Measurements from ENCODE around the gene UBE2Q1. TPM values are rescaled to one million over a fixed set of nuclear protein-coding genes. Genes with fewer than 3 reads are reported as not detected.

Gene UBE2Q1
- total and polyA plus RNA-seq, 2 of the 4 experiments (the other 2 are of a cell fraction): 20.6 to 24.7 TPM

GRCh38 chr1:154524881-154525280, 33.6 kb downstream of the UBE2Q1 start:
- H3K14ac ChIP-seq (replicated peaks; ENCODE audit: low read depth, low read length): no peak overlapping the region
- intact Hi-C loops (cut with micrococcal nuclease) (no loop called here), in situ Hi-C loops (cut with MboI; ENCODE audit: low sequenced_read_pairs) (no loop called here), dilution Hi-C loops (cut with HindIII; ENCODE audit: low sequenced_read_pairs, unreplicated experiment) (no loop called here)
- no peaks in the 10 kb centered on the region for H3K36me3 ChIP-seq (ENCODE audit: control insufficient read depth, insufficient read depth, low read length)
- H3K9me3 ChIP-seq (ENCODE audit: control insufficient read depth, insufficient read depth, low read length): peaks cover 7% of the 10 kb centered on the region
- ATAC-seq (ENCODE audit: low read depth): no peak
- no peaks in the 10 kb centered on the region for H4K20me1 ChIP-seq (ENCODE audit: insufficient read depth, low read length)
- no peak overlapping the region for H2AK9ac ChIP-seq (replicated peaks; ENCODE audit: low read depth, low read length, poor library complexity)
- no peak overlapping the region for H3K4me3 ChIP-seq (ENCODE audit: insufficient read depth, low read depth, low read length)
- DNase-seq: no peak
- CTCF ChIA-PET: interaction anchor here (0.5 kb wide), 1 partner anchor 884 kb away, joined by 3 read pairs; no protein-coding TSS in a partner anchor
- no peak overlapping the region for H3K18ac ChIP-seq (ENCODE audit: low read depth, low read length)
- no peak overlapping the region for H4K5ac ChIP-seq (ENCODE audit: low read depth, low read length)
- H3K4me1 ChIP-seq (ENCODE audit: control insufficient read depth, insufficient read depth, low read length): no peaks in the 10 kb centered on the region
- H2BK15ac ChIP-seq (ENCODE audit: low read depth, low read length): no peak overlapping the region
- POLR2A ChIA-PET (ENCODE audit: unreplicated experiment): no interaction called here
- H3K27me3 ChIP-seq (ENCODE audit: control insufficient read depth, insufficient read depth, low read length): peaks cover 39% of the 10 kb centered on the region
- no peak overlapping the region for H3K4me2 ChIP-seq (ENCODE audit: low read depth, low read length)
- BruUV-seq (replicated peaks): no TSS peak
- H4K91ac ChIP-seq (ENCODE audit: insufficient read depth, low read depth, low read length): no peak overlapping the region
- no peaks in the 10 kb centered on the region for H3K79me1 ChIP-seq (ENCODE audit: low read depth in 1 of 2, low read length in 2 of 2)
- H2AK5ac ChIP-seq (ENCODE audit: low read depth, low read length): no peak overlapping the region
- TF ChIP-seq CTCF (conservative IDR thresholded peaks at IDR 0.05; ENCODE audit: low read depth, low read length): no peak
- no peak for TF ChIP-seq MXI1 (IDR thresholded peaks at IDR 0.05; ENCODE audit: borderline replicate concordance, low read depth, low read length)
- no peak for TF ChIP-seq RAD21 (IDR thresholded peaks at IDR 0.05; ENCODE audit: low read length)
- no peak for TF ChIP-seq FOS (IDR thresholded peaks at IDR 0.05; ENCODE audit: low read depth, low read length)
- no peak for TF ChIP-seq RFX5 (IDR thresholded peaks at IDR 0.05; ENCODE audit: low read depth, low read length)
- TF ChIP-seq CEBPB (IDR thresholded peaks at IDR 0.05; ENCODE audit: low read depth, low read length): no peak
- TF ChIP-seq RCOR1 (IDR thresholded peaks at IDR 0.05; ENCODE audit: insufficient replicate concordance, low read length): no peak
- no peak for TF ChIP-seq POLR2A (IDR thresholded peaks at IDR 0.05; ENCODE audit: low read depth, low read length)
- no peak for TF ChIP-seq MAZ (IDR thresholded peaks at IDR 0.05; ENCODE audit: borderline replicate concordance, low read depth, low read length)
- H3K4ac ChIP-seq (ENCODE audit: low read depth, low read length): no peak overlapping the region
- no peak overlapping the region for H4K8ac ChIP-seq (ENCODE audit: low read depth in 2 of 2, low read length in 2 of 2)
- no peak overlapping the region for H2AFZ ChIP-seq (replicated peaks; ENCODE audit: low read length, poor library complexity)
- no peak overlapping the region for H3K9ac ChIP-seq (ENCODE audit: low read depth, low read length)
- no peak overlapping the region for H2BK5ac ChIP-seq (ENCODE audit: low read depth, low read length, poor library complexity, severe bottlenecking)
- no peak overlapping the region for H2BK20ac ChIP-seq (ENCODE audit: low read depth, low read length)
- no peak overlapping the region for H3K27ac ChIP-seq (ENCODE audit: insufficient read depth, low read length)
- no peak overlapping the region for H3K56ac ChIP-seq (ENCODE audit: extremely low read depth, insufficient read depth, low read length)
- no peak overlapping the region for H2BK120ac ChIP-seq (ENCODE audit: low read depth, low read length)
- H3K23ac ChIP-seq (ENCODE audit: low read depth, low read length): no peak overlapping the region
- H3K9me1 ChIP-seq (ENCODE audit: insufficient read depth, low read length): no peaks in the 10 kb centered on the region

Data from IMR-90 (cell line).